ENCODE measurements around the gene PPARD. TPM values are rescaled to one million over a fixed set of nuclear protein-coding genes. Genes with fewer than 3 reads are reported as not detected.
"Not testable (repeated sequence)": the region's sequence is repeated elsewhere in the genome, so short reads cannot be mapped to it uniquely, and the experiment has no call there.

Gene PPARD
- total and polyA plus RNA-seq, 12 donors = 12.9 to 21.0 (median 13.9) TPM

DNA sequence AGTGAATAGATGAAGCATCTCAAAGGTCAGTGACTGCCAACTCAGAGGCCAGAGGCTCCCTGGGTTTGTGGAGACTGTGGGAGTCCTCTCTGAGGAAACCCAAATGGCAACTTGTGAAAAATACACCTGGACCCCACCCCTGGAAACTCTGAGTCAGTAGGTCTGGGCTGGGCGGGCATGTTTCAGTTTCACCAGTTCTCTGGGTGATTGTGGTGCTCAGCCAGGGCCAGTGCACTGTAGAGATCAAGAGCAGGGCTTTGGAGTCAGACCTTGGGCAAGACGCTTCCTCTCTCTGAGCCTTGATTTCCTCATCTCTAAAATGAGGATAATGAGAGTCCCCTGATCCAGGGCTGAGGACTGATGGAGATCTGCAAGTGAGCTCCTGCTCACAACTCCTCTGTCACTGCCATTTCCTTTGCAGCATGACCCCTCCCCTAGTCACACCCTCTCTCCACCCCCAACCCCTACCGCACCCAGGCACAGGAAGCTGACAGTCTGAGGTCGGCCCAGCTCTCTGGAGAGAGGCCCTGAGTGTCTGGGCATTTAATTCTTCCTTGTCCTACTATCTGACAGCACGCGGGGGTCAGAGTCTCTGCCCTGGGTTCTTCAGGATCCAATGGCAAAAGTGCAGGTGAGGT lies 39.6 kb upstream of the PPARD start:
- TF ChIP-seq, protein P1, sequence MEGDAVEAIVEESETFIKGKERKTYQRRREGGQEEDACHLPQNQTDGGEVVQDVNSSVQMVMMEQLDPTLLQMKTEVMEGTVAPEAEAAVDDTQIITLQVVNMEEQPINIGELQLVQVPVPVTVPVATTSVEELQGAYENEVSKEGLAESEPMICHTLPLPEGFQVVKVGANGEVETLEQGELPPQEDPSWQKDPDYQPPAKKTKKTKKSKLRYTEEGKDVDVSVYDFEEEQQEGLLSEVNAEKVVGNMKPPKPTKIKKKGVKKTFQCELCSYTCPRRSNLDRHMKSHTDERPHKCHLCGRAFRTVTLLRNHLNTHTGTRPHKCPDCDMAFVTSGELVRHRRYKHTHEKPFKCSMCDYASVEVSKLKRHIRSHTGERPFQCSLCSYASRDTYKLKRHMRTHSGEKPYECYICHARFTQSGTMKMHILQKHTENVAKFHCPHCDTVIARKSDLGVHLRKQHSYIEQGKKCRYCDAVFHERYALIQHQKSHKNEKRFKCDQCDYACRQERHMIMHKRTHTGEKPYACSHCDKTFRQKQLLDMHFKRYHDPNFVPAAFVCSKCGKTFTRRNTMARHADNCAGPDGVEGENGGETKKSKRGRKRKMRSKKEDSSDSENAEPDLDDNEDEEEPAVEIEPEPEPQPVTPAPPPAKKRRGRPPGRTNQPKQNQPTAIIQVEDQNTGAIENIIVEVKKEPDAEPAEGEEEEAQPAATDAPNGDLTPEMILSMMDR (IDR thresholded peaks at IDR 0.05) = no peak
- Histone ChIP-seq H3K27me3 (no peaks in the 10 kb centered on the region), H3K36me3 (peaks cover 0 to 27% (median 0%) of the 10 kb centered on the region in 9 donors), H3K4me1 (peaks cover 0 to 72% (median 10%) of the 10 kb centered on the region in 9 donors), H3K9me3 (no peaks in the 10 kb centered on the region), H3K4me3 (peak overlapping the region in 1 of 10 donors; percentile 42), H3K27ac (peak overlapping the region in 4 of 10 donors; percentile 15 to 92 (median 35))
- intact Hi-C loops (cut with DNase I) = no loop called here
- WGBS, 2 donors = 42 to 47% methylated on average over 6 of the region's 6 CpGs
- ATAC-seq = peak; percentile 46 to 79 (median 66)
- DNase-seq = peak; percentile 36 to 46

DNA sequence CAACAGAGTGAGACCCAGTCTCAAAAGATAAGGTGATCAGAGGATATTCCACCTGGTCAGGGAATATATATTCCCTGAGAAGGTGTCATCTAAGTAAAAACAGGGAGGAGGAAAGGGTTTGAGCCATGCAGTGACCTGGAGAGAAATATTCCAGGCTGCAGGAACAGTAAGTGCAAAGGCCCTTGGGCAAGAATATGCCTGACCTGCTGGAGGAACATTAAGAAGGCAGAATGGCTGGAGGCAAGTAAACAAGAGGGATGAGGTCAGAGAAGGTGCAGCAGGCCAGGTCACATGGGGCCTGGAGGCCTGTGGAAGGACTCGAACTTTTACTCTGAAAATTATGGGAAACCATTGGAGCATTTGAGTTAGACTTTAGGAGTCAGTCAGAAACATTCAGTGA lies 38.1 kb upstream of the PPARD start:
- ATAC-seq = no peak
- TF ChIP-seq, protein P1 (IDR thresholded peaks at IDR 0.05) = no peak
- 75 to 97% methylated on average over 1 of the region's 1 CpG for WGBS, 2 donors
- no peak for DNase-seq
- Histone ChIP-seq H3K9me3 (no peaks in the 10 kb centered on the region), H3K36me3 (peaks cover 0 to 27% (median 0%) of the 10 kb centered on the region in 9 donors), H3K27ac (no peak overlapping the region), H3K27me3 (no peaks in the 10 kb centered on the region), H3K4me1 (peaks cover 0 to 56% (median 4%) of the 10 kb centered on the region in 9 donors), H3K4me3 (no peak overlapping the region)
- intact Hi-C loops (cut with DNase I) = no loop called here

DNA sequence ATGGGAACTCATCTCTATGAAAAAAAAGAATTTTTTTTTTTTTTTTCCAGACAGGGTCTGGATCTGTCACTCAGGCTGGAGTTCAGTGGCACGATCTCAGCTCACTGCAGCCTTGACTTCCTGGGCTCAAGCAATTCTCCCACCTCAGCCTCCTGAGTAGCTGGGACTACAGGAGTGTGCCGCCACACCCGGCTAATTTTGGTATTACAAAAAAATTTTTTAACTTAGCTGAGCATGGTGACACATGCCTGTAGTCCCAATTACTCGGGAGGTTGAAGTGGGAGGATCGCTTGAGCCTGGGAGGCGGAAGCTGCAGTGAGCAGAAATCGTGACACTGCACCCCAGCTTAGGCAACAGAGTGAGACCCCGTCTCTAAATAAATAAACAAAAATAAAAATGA lies 37.2 kb upstream of the PPARD start:
- intact Hi-C loops (cut with DNase I) = no loop called here
- 93 to 94% methylated on average over 8 of the region's 8 CpGs for WGBS, 2 donors
- Histone ChIP-seq H3K9me3 (no peaks in the 10 kb centered on the region), H3K4me1 (peaks cover 0 to 51% (median 4%) of the 10 kb centered on the region in 9 donors), H3K27me3 (no peaks in the 10 kb centered on the region), H3K27ac (no peak overlapping the region), H3K36me3 (peaks cover 0 to 27% (median 0%) of the 10 kb centered on the region in 9 donors), H3K4me3 (no peak overlapping the region)
- TF ChIP-seq, protein P1 (IDR thresholded peaks at IDR 0.05) = no peak
- no peak for ATAC-seq
- no peak for DNase-seq

DNA sequence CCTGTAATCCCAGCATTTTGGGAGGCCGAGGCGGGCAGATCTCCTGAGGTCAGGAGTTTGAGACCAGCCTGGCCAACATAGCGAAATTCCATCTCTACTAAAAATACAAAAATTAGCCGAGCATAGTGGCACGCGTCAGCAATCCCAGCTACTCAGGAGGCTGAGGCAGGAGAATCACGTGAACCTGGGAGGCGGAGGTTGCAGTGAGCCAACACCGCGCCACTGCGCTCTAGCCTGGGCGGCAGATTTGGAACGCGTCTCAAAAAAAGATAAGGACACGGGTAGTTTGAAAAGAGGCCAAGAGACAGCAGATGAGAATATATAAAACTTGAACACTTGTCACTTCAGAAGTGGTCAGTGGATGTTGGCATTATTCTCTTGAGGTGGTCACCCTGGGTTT lies 35.2 kb upstream of the PPARD start:
- peaks cover 0 to 51% (median 4%) of the 10 kb centered on the region in 9 donors for H3K4me1 ChIP-seq
- intact Hi-C loops (cut with DNase I); DNase-seq; H3K27me3 ChIP-seq; H3K27ac ChIP-seq; ATAC-seq; H3K4me3 ChIP-seq; H3K9me3 ChIP-seq: not testable (repeated sequence)
- WGBS, 2 donors = 72 to 73% methylated on average over 15 of the region's 15 CpGs
- H3K36me3 ChIP-seq = peaks cover 0 to 28% (median 0%) of the 10 kb centered on the region in 9 donors

GRCh38 chr6:35308543-35308942 lies 33.8 kb upstream of the PPARD start:
- ATAC-seq; DNase-seq; H3K9me3 ChIP-seq; H3K27me3 ChIP-seq; H3K4me3 ChIP-seq; H3K27ac ChIP-seq; intact Hi-C loops (cut with DNase I): not testable (repeated sequence)
- H3K4me1 ChIP-seq = peaks cover 0 to 50% (median 0%) of the 10 kb centered on the region in 9 donors
- 97 to 100% methylated on average over 2 of the region's 2 CpGs for WGBS, 2 donors
- H3K36me3 ChIP-seq = peaks cover 0 to 37% (median 0%) of the 10 kb centered on the region in 9 donors
